ENCODE measurements around the gene SLC44A5.
"Not testable (repeated sequence)": the region's sequence is repeated elsewhere in the genome, so short reads cannot be mapped to it uniquely, and the experiment has no call there.

SLC44A5 gene

GRCh38 chr1:75611014-75611413 lies at the start of gene SLC44A5:
Gene SLC44A5, minus strand, starts transcription at chr1:75611114. Its CDS starts 69,667 bp downstream, at chr1:75541447.
- Histone ChIP-seq H3K27me3 (ENCODE audit: control insufficient read depth in 5 of 5, insufficient read depth in 4 of 5, low read length in 5 of 5) (peaks cover 10 to 31% (median 24%) of the 10 kb centered on the region in 5 donors), H3K9me3 (ENCODE audit: control insufficient read depth in 5 of 5, low read length in 5 of 5) (no peaks in the 10 kb centered on the region), H3K9ac (ENCODE audit: low read length in 5 of 5) (no peak within 1 kb of the TSS), H3K27ac (ENCODE audit: low read depth, low read length) (no peak within 1 kb of the TSS), H3K36me3 (ENCODE audit: control insufficient read depth in 5 of 5, insufficient read depth in 5 of 5, low read length in 5 of 5) (no peaks in the 10 kb centered on the region), H3K4me1 (ENCODE audit: control insufficient read depth in 5 of 5, insufficient read depth in 5 of 5, low read length in 5 of 5) (peaks cover 0 to 16% (median 15%) of the 10 kb centered on the region in 5 donors), H3K4me3 (ENCODE audit: low read depth in 1 of 5, low read length in 5 of 5) (no peak within 1 kb of the TSS)

- H3K27me3 ChIP-seq (ENCODE audit: control insufficient read depth in 5 of 5, insufficient read depth in 4 of 5, low read length in 5 of 5) = no peaks in the 10 kb centered on the region
- no peak overlapping the region for H3K27ac ChIP-seq (ENCODE audit: low read depth, low read length)
- no peak overlapping the region for H3K4me3 ChIP-seq (ENCODE audit: low read depth in 1 of 5, low read length in 5 of 5)
- no peaks in the 10 kb centered on the region for H3K36me3 ChIP-seq (ENCODE audit: control insufficient read depth in 5 of 5, insufficient read depth in 5 of 5, low read length in 5 of 5)
- no peak overlapping the region for H3K9ac ChIP-seq (ENCODE audit: low read length in 5 of 5)
- no peaks in the 10 kb centered on the region for H3K4me1 ChIP-seq (ENCODE audit: control insufficient read depth in 5 of 5, insufficient read depth in 5 of 5, low read length in 5 of 5)
- peaks cover 0 to 15% (median 12%) of the 10 kb centered on the region in 5 donors for H3K9me3 ChIP-seq (ENCODE audit: control insufficient read depth in 5 of 5, low read length in 5 of 5)
These were observed 45.0 kb upstream of the SLC44A5 start for GRCh38 chr1:75655931-75656330.

GRCh38 chr1:75647183-75647582 lies 36.3 kb upstream of the SLC44A5 start:
- H3K27ac ChIP-seq (ENCODE audit: low read depth, low read length); H3K9me3 ChIP-seq (ENCODE audit: control insufficient read depth in 5 of 5, low read length in 5 of 5); H3K36me3 ChIP-seq (ENCODE audit: control insufficient read depth in 5 of 5, insufficient read depth in 5 of 5, low read length in 5 of 5); H3K4me1 ChIP-seq (ENCODE audit: control insufficient read depth in 5 of 5, insufficient read depth in 5 of 5, low read length in 5 of 5); H3K4me3 ChIP-seq (ENCODE audit: low read depth in 1 of 5, low read length in 5 of 5); H3K9ac ChIP-seq (ENCODE audit: low read length in 5 of 5); H3K27me3 ChIP-seq (ENCODE audit: control insufficient read depth in 5 of 5, insufficient read depth in 4 of 5, low read length in 5 of 5): not testable (repeated sequence)

GRCh38 chr1:75645153-75645552 lies 34.2 kb upstream of the SLC44A5 start:
- H3K27me3 ChIP-seq (ENCODE audit: control insufficient read depth in 5 of 5, insufficient read depth in 4 of 5, low read length in 5 of 5); H3K9me3 ChIP-seq (ENCODE audit: control insufficient read depth in 5 of 5, low read length in 5 of 5); H3K9ac ChIP-seq (ENCODE audit: low read length in 5 of 5); H3K36me3 ChIP-seq (ENCODE audit: control insufficient read depth in 5 of 5, insufficient read depth in 5 of 5, low read length in 5 of 5); H3K27ac ChIP-seq (ENCODE audit: low read depth, low read length); H3K4me3 ChIP-seq (ENCODE audit: low read depth in 1 of 5, low read length in 5 of 5); H3K4me1 ChIP-seq (ENCODE audit: control insufficient read depth in 5 of 5, insufficient read depth in 5 of 5, low read length in 5 of 5): not testable (repeated sequence)

GRCh38 chr1:75643460-75643859 lies 32.5 kb upstream of the SLC44A5 start:
- H3K4me3 ChIP-seq (ENCODE audit: low read depth in 1 of 5, low read length in 5 of 5) = no peak overlapping the region
- H3K27ac ChIP-seq (ENCODE audit: low read depth, low read length) = no peak overlapping the region
- H3K4me1 ChIP-seq (ENCODE audit: control insufficient read depth in 5 of 5, insufficient read depth in 5 of 5, low read length in 5 of 5) = no peaks in the 10 kb centered on the region
- H3K9ac ChIP-seq (ENCODE audit: low read length in 5 of 5) = no peak overlapping the region
- no peaks in the 10 kb centered on the region for H3K36me3 ChIP-seq (ENCODE audit: control insufficient read depth in 5 of 5, insufficient read depth in 5 of 5, low read length in 5 of 5)
- no peaks in the 10 kb centered on the region for H3K27me3 ChIP-seq (ENCODE audit: control insufficient read depth in 5 of 5, insufficient read depth in 4 of 5, low read length in 5 of 5)
- peaks cover 0 to 4% (median 0%) of the 10 kb centered on the region in 5 donors for H3K9me3 ChIP-seq (ENCODE audit: control insufficient read depth in 5 of 5, low read length in 5 of 5)

- Histone ChIP-seq H3K4me1 (ENCODE audit: control insufficient read depth in 5 of 5, insufficient read depth in 5 of 5, low read length in 5 of 5) (no peaks in the 10 kb centered on the region), H3K4me3 (ENCODE audit: low read depth in 1 of 5, low read length in 5 of 5) (no peak overlapping the region), H3K27me3 (ENCODE audit: control insufficient read depth in 5 of 5, insufficient read depth in 4 of 5, low read length in 5 of 5) (no peaks in the 10 kb centered on the region), H3K9me3 (ENCODE audit: control insufficient read depth in 5 of 5, low read length in 5 of 5) (no peaks in the 10 kb centered on the region), H3K27ac (ENCODE audit: low read depth, low read length) (no peak overlapping the region), H3K9ac (ENCODE audit: low read length in 5 of 5) (no peak overlapping the region), H3K36me3 (ENCODE audit: control insufficient read depth in 5 of 5, insufficient read depth in 5 of 5, low read length in 5 of 5) (no peaks in the 10 kb centered on the region)
These were observed 30.4 kb upstream of the SLC44A5 start for GRCh38 chr1:75641325-75641724.

GRCh38 chr1:75640137-75640536 lies 29.2 kb upstream of the SLC44A5 start:
- H3K27ac ChIP-seq (ENCODE audit: low read depth, low read length) = no peak overlapping the region
- H3K27me3 ChIP-seq (ENCODE audit: control insufficient read depth in 5 of 5, insufficient read depth in 4 of 5, low read length in 5 of 5) = no peaks in the 10 kb centered on the region
- no peaks in the 10 kb centered on the region for H3K9me3 ChIP-seq (ENCODE audit: control insufficient read depth in 5 of 5, low read length in 5 of 5)
- no peaks in the 10 kb centered on the region for H3K36me3 ChIP-seq (ENCODE audit: control insufficient read depth in 5 of 5, insufficient read depth in 5 of 5, low read length in 5 of 5)
- H3K4me3 ChIP-seq (ENCODE audit: low read depth in 1 of 5, low read length in 5 of 5) = no peak overlapping the region
- no peak overlapping the region for H3K9ac ChIP-seq (ENCODE audit: low read length in 5 of 5)
- no peaks in the 10 kb centered on the region for H3K4me1 ChIP-seq (ENCODE audit: control insufficient read depth in 5 of 5, insufficient read depth in 5 of 5, low read length in 5 of 5)

GRCh38 chr1:75632350-75632949 lies 21.5 kb upstream of the SLC44A5 start:
- H3K36me3 ChIP-seq (ENCODE audit: control insufficient read depth in 5 of 5, insufficient read depth in 5 of 5, low read length in 5 of 5) = no peaks in the 10 kb centered on the region
- no peaks in the 10 kb centered on the region for H3K4me1 ChIP-seq (ENCODE audit: control insufficient read depth in 5 of 5, insufficient read depth in 5 of 5, low read length in 5 of 5)
- H3K9ac ChIP-seq (ENCODE audit: low read length in 5 of 5) = no peak overlapping the region
- no peaks in the 10 kb centered on the region for H3K9me3 ChIP-seq (ENCODE audit: control insufficient read depth in 5 of 5, low read length in 5 of 5)
- no peak overlapping the region for H3K27ac ChIP-seq (ENCODE audit: low read depth, low read length)
- no peak overlapping the region for H3K4me3 ChIP-seq (ENCODE audit: low read depth in 1 of 5, low read length in 5 of 5)
- H3K27me3 ChIP-seq (ENCODE audit: control insufficient read depth in 5 of 5, insufficient read depth in 4 of 5, low read length in 5 of 5) = no peaks in the 10 kb centered on the region

- H3K9ac ChIP-seq (ENCODE audit: low read length in 5 of 5) = no peak overlapping the region
- H3K4me3 ChIP-seq (ENCODE audit: low read depth in 1 of 5, low read length in 5 of 5) = no peak overlapping the region
- no peaks in the 10 kb centered on the region for H3K9me3 ChIP-seq (ENCODE audit: control insufficient read depth in 5 of 5, low read length in 5 of 5)
- no peak overlapping the region for H3K27ac ChIP-seq (ENCODE audit: low read depth, low read length)
- H3K27me3 ChIP-seq (ENCODE audit: control insufficient read depth in 5 of 5, insufficient read depth in 4 of 5, low read length in 5 of 5) = no peaks in the 10 kb centered on the region
- H3K36me3 ChIP-seq (ENCODE audit: control insufficient read depth in 5 of 5, insufficient read depth in 5 of 5, low read length in 5 of 5) = no peaks in the 10 kb centered on the region
- H3K4me1 ChIP-seq (ENCODE audit: control insufficient read depth in 5 of 5, insufficient read depth in 5 of 5, low read length in 5 of 5) = no peaks in the 10 kb centered on the region
These were observed 20.1 kb upstream of the SLC44A5 start for GRCh38 chr1:75630998-75631397.

GRCh38 chr1:75630004-75630594 lies 19.2 kb upstream of the SLC44A5 start:
- Histone ChIP-seq H3K9me3 (ENCODE audit: control insufficient read depth in 5 of 5, low read length in 5 of 5) (no peaks in the 10 kb centered on the region), H3K36me3 (ENCODE audit: control insufficient read depth in 5 of 5, insufficient read depth in 5 of 5, low read length in 5 of 5) (no peaks in the 10 kb centered on the region), H3K4me1 (ENCODE audit: control insufficient read depth in 5 of 5, insufficient read depth in 5 of 5, low read length in 5 of 5) (no peaks in the 10 kb centered on the region), H3K27me3 (ENCODE audit: control insufficient read depth in 5 of 5, insufficient read depth in 4 of 5, low read length in 5 of 5) (no peaks in the 10 kb centered on the region), H3K27ac (ENCODE audit: low read depth, low read length) (no peak overlapping the region), H3K4me3 (ENCODE audit: low read depth in 1 of 5, low read length in 5 of 5) (no peak overlapping the region), H3K9ac (ENCODE audit: low read length in 5 of 5) (no peak overlapping the region)

Measured in subcutaneous abdominal adipose tissue (tissue), 5 donors.